IMR-90 (cell line): Measurements from ENCODE around the gene STUB1. TPM values are rescaled to one million over a fixed set of nuclear protein-coding genes. Genes with fewer than 3 reads are reported as not detected.

ENCODE experiments used
- ATAC-seq: fragments of 200-7000 bp; cut with Tn5 transposase; 2 replicates; pipeline ENCODE4 v1.9.1; 2020; ENCODE audit warnings: low read depth, mild to moderate bottlenecking, moderate library complexity
- BruUV-seq: library from RNA; stranded (reverse); fragments of 400-500 nt; replicated peaks from 2 replicates; lab custom pipeline; 2021; lab: Mats Ljungman, UMichigan
- CTCF ChIA-PET: fragments of 300-600 bp; formaldehyde crosslinking; extraction: SDS; loops from one replicate; lab custom pipeline; 2021; ENCODE audit warnings: antibody characterized with exemption; lab: Yijun Ruan, JAX
- POLR2A ChIA-PET: fragments of 300-600 bp; sonication (Branson Sonifier 250); formaldehyde crosslinking; loops from one replicate; lab custom pipeline; 2022; ENCODE audit warnings: antibody characterized with exemption; ENCODE audit not compliant: unreplicated experiment; lab: Charles Lee
- DNase-seq: peaks from one replicate; pipeline ENCODE4 v3.0.0; 2013
- H2AFZ ChIP-seq: replicated peaks from 2 replicates; pipeline ENCODE3; 2013; ENCODE audit warnings: low read length, mild to moderate bottlenecking; ENCODE audit not compliant: poor library complexity
- H2AK5ac ChIP-seq: 2 replicates; pipeline ENCODE4 v1.6.1; 2013; ENCODE audit warnings: low read depth, low read length, inconsistent platforms
- H2AK9ac ChIP-seq: replicated peaks from 2 replicates; pipeline ENCODE3; 2013; ENCODE audit warnings: mild to moderate bottlenecking, low read depth, low read length, moderate library complexity; ENCODE audit not compliant: poor library complexity
- H2BK120ac ChIP-seq: 2 replicates; pipeline ENCODE4 v1.6.1; 2013; ENCODE audit warnings: low read depth, low read length, inconsistent platforms
- H2BK15ac ChIP-seq: 3 replicates; pipeline ENCODE4 v1.6.1; 2013; ENCODE audit warnings: low read depth, low read length, inconsistent platforms
- H2BK20ac ChIP-seq: 2 replicates; pipeline ENCODE4 v1.6.1; 2013; ENCODE audit warnings: low read depth, mild to moderate bottlenecking, inconsistent platforms, low read length, moderate library complexity
- H2BK5ac ChIP-seq: 2 replicates; pipeline ENCODE4 v1.6.1; 2013; ENCODE audit warnings: mild to moderate bottlenecking, low read depth, low read length, inconsistent platforms; ENCODE audit not compliant: poor library complexity, severe bottlenecking
- H3K14ac ChIP-seq: replicated peaks from 2 replicates; pipeline ENCODE4 v1.6.1; 2013; ENCODE audit warnings: low read depth, low read length, inconsistent platforms
- H3K18ac ChIP-seq: 2 replicates; pipeline ENCODE4 v1.6.1; 2013; ENCODE audit warnings: low read depth, low read length, control low read depth
- H3K23ac ChIP-seq: 2 replicates; pipeline ENCODE4 v1.6.1; 2013; ENCODE audit warnings: low read depth, low read length, inconsistent platforms
- H3K27ac ChIP-seq: 2 replicates; pipeline ENCODE4 v1.5.1; 2013; ENCODE audit warnings: mild to moderate bottlenecking, control low read depth, low read length; ENCODE audit not compliant: insufficient read depth
- H3K27me3 ChIP-seq: 2 replicates; pipeline ENCODE4 v1.6.1; 2013; ENCODE audit warnings: low read length; ENCODE audit not compliant: control insufficient read depth, insufficient read depth
- H3K36me3 ChIP-seq: 2 replicates; pipeline ENCODE4 v1.6.1; 2013; ENCODE audit warnings: low read length, mixed read lengths; ENCODE audit not compliant: control insufficient read depth, insufficient read depth
- H3K4ac ChIP-seq: 2 replicates; pipeline ENCODE4 v1.6.1; 2013; ENCODE audit warnings: low read depth, low read length, inconsistent platforms
- H3K4me1 ChIP-seq: 2 replicates; pipeline ENCODE4 v1.6.1; 2013; ENCODE audit warnings: low read length, mixed read lengths; ENCODE audit not compliant: control insufficient read depth, insufficient read depth
- H3K4me2 ChIP-seq: 2 replicates; pipeline ENCODE4 v1.6.1; 2013; ENCODE audit warnings: low read depth, mild to moderate bottlenecking, control low read depth, low read length, moderate library complexity
- H3K4me3 ChIP-seq: 2 replicates; pipeline ENCODE4 v1.5.1; 2013; ENCODE audit warnings: low read depth, mild to moderate bottlenecking, control low read depth, low read length, moderate library complexity; ENCODE audit not compliant: insufficient read depth
- H3K56ac ChIP-seq: 2 replicates; pipeline ENCODE4 v1.6.1; 2013; ENCODE audit warnings: low read length, inconsistent platforms; ENCODE audit not compliant: insufficient read depth; ENCODE audit errors: extremely low read depth
- H3K79me1 ChIP-seq, 2 experiments: 2 replicates each; pipeline ENCODE4 v1.6.1; 2013; ENCODE audit warnings: low read length in 2 of 2, inconsistent platforms in 1 of 2, low read depth in 1 of 2
- H3K9ac ChIP-seq: 2 replicates; pipeline ENCODE4 v1.6.1; 2013; ENCODE audit warnings: low read depth, low read length, control low read depth
- H3K9me1 ChIP-seq: 2 replicates; pipeline ENCODE4 v1.6.1; 2013; ENCODE audit warnings: low read length, inconsistent platforms; ENCODE audit not compliant: insufficient read depth
- H3K9me3 ChIP-seq: 2 replicates; pipeline ENCODE4 v1.6.1; 2013; ENCODE audit warnings: low read length; ENCODE audit not compliant: control insufficient read depth, insufficient read depth
- H4K20me1 ChIP-seq: 2 replicates; pipeline ENCODE4 v1.6.1; 2013; ENCODE audit warnings: low read length, inconsistent platforms; ENCODE audit not compliant: insufficient read depth
- H4K5ac ChIP-seq: 2 replicates; pipeline ENCODE4 v1.6.1; 2013; ENCODE audit warnings: mild to moderate bottlenecking, low read depth, low read length, control low read depth
- H4K8ac ChIP-seq, 2 experiments: 2 replicates each; pipeline ENCODE4 v1.6.1; 2013; ENCODE audit warnings: low read depth in 2 of 2, low read length in 2 of 2, control low read depth in 1 of 2, inconsistent platforms in 1 of 2
- H4K91ac ChIP-seq: 2 replicates; pipeline ENCODE4 v1.6.1; 2013; ENCODE audit warnings: low read depth, low read length, inconsistent platforms; ENCODE audit not compliant: insufficient read depth
- BHLHE40 ChIP-seq: fragments of 150-350 bp; IDR thresholded peaks from 2 replicates; pipeline ENCODE4 v1.6.1; 2016; ENCODE audit warnings: mild to moderate bottlenecking, low read depth, low read length
- CEBPB ChIP-seq: IDR thresholded peaks from 2 replicates; pipeline ENCODE4 v1.6.1; 2012; ENCODE audit warnings: low read depth, low read length, improper control_type of control experiment
- CHD1 ChIP-seq: IDR thresholded peaks from 2 replicates; pipeline ENCODE4 v1.6.1; 2012; ENCODE audit warnings: low read depth, low read length, improper control_type of control experiment
- CTCF ChIP-seq: conservative IDR thresholded peaks from 2 replicates; pipeline ENCODE4 v1.5.1; 2012; ENCODE audit warnings: mild to moderate bottlenecking, low read depth, low read length, improper control_type of control experiment
- FOS ChIP-seq: fragments of 150-350 bp; IDR thresholded peaks from 2 replicates; pipeline ENCODE4 v1.6.1; 2016; ENCODE audit warnings: low read depth, low read length
- MAFK ChIP-seq: IDR thresholded peaks from 2 replicates; pipeline ENCODE4 v1.6.1; 2012; ENCODE audit warnings: low read depth, low read length, improper control_type of control experiment
- MAZ ChIP-seq: IDR thresholded peaks from 2 replicates; pipeline ENCODE4 v1.6.1; 2012; ENCODE audit warnings: low read depth, mild to moderate bottlenecking, low read length, improper control_type of control experiment, moderate library complexity, borderline replicate concordance
- MXI1 ChIP-seq: IDR thresholded peaks from 2 replicates; pipeline ENCODE4 v1.6.1; 2012; ENCODE audit warnings: low read depth, mild to moderate bottlenecking, low read length, moderate library complexity, borderline replicate concordance
- NFE2L2 ChIP-seq: fragments of 150-350 bp; IDR thresholded peaks from 2 replicates; pipeline ENCODE4 v1.6.1; 2016; ENCODE audit warnings: low read depth, mild to moderate bottlenecking, low read length
- POLR2A ChIP-seq: IDR thresholded peaks from 2 replicates; pipeline ENCODE4 v1.6.1; 2012; ENCODE audit warnings: mild to moderate bottlenecking, low read depth, low read length
- RAD21 ChIP-seq: IDR thresholded peaks from 2 replicates; pipeline ENCODE4 v1.6.1; 2012; ENCODE audit warnings: low read length, improper control_type of control experiment
- RCOR1 ChIP-seq: IDR thresholded peaks from 2 replicates; pipeline ENCODE4 v1.6.1; 2012; ENCODE audit warnings: mild to moderate bottlenecking, low read length, improper control_type of control experiment; ENCODE audit not compliant: insufficient replicate concordance
- RFX5 ChIP-seq: IDR thresholded peaks from 2 replicates; pipeline ENCODE4 v1.8.0; 2012; ENCODE audit warnings: low read depth, mild to moderate bottlenecking, low read length, moderate library complexity
- SMC3 ChIP-seq: fragments of 150-350 bp; IDR thresholded peaks from 2 replicates; pipeline ENCODE4 v1.6.1; 2016; ENCODE audit warnings: low read depth, mild to moderate bottlenecking, antibody characterized with exemption, low read length, moderate library complexity
- WGBS, 2 experiments: methylation state at CpG; one replicate each; pipeline versions ENCODE4 v1.1.5 to v1.1.7; 2013; ENCODE audit warnings: missing lambda C conversion rate in 2 of 2; ENCODE audit not compliant: insufficient read length in 1 of 2; ENCODE audit errors: extremely low coverage in 2 of 2; 5-methylcytosine and 5-hydroxymethylcytosine counted together
- dilution Hi-C: fragments of 300-500 bp; cut with HindIII; formaldehyde crosslinking; loops from one replicate; pipeline ENCODE4 v1.14.3; 2018; ENCODE audit warnings: low sequenced_read_pairs; ENCODE audit not compliant: unreplicated experiment
- in situ Hi-C: fragments of 300-500 bp; cut with MboI; formaldehyde crosslinking; loops from 3 replicates; pipeline ENCODE4 v1.14.3; 2019; ENCODE audit warnings: low sequenced_read_pairs, inconsistent platforms, mixed read lengths
- intact Hi-C: fragments of 100-400 bp; cut with micrococcal nuclease; formaldehyde crosslinking; loops from 2 replicates; pipeline ENCODE4 v1.10.0; 2022
- polyA plus RNA-seq, 3 experiments: library from polyadenylated mRNA; depleted of rRNA; stranded (reverse); fragments of >200 nt; gene quantifications; 2 replicates each; pipeline ENCODE4 v1.2.3, GENCODE V29; 2012; ENCODE audit warnings: low replicate concordance in 1 of 3
- total RNA-seq: library from RNA; depleted of rRNA; stranded (reverse); fragments of >200 nt; gene quantifications from 2 replicates; pipeline ENCODE4 v1.2.3, GENCODE V29; 2012
- TF ChIP-seq, protein P1 (sequence below): fragments of 150-350 bp; IDR thresholded peaks from 2 replicates; pipeline ENCODE4 v1.6.1; 2017; ENCODE audit warnings: mild to moderate bottlenecking, antibody characterized with exemption, low read length, low read depth
- TF ChIP-seq, protein P2 (sequence below): fragments of 150-350 bp; IDR thresholded peaks from 2 replicates; pipeline ENCODE4 v1.6.1; 2016; ENCODE audit warnings: low read depth, mild to moderate bottlenecking, low read length, moderate library complexity, borderline replicate concordance

Gene STUB1
- total and polyA plus RNA-seq, 2 of the 4 experiments (the other 2 are of a cell fraction), result 183 to 186 TPM

DNA sequence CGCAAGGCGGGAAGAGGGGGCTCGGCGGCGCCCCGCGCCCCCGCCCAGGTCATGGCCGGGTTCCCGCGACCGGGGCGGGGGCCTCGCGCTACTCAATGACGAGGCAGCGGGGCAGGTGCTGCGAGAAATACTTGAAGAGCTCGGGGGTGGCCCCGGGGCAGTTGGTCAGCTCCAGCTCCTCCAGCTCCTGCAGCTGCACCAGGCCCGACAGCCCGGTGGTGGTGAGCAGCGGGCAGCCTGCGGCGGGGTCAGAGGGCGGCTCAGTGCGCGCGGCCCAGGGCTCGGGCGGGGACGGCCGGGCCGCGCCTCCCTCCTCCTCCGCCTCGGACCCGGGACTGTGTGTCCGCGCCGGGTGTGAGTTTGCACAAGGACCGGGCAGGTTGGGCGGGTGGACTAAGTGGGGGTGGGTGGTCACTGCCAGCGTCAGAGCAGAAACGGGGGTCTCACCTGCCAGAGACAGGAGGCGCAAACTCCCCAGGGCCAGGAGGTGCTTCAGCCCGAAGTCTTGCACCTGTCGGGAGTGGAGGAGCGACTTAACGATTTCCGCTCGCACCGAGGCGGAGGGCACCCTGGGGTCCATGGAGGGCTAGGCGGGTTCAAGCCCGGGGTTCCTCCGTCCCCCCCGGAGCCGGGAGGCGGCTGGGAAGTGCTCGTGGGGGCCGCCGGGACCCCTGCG is 14.1 kb downstream of the STUB1 start:
- Histone ChIP-seq H2BK20ac (no peak overlapping the region), H4K20me1 (peaks cover 4% of the 10 kb centered on the region; the same call in 1 of the 2 replicates), H3K79me1 (peaks cover 5 to 7% of the 10 kb centered on the region in 2 experiments; a peak in 3 of 4 replicates), H3K9me3 (no peaks in the 10 kb centered on the region; the same call in 1 of the 2 replicates), H3K4me1 (peaks cover 7% of the 10 kb centered on the region; the same call in 1 of the 2 replicates), H3K14ac (no peak overlapping the region), H2BK15ac (no peak overlapping the region), H4K8ac (no peak overlapping the region), H4K5ac (no peak overlapping the region), H3K23ac (no peak overlapping the region), H3K4me2 (no peak overlapping the region), H3K4ac (no peak overlapping the region), H2AK5ac (no peak overlapping the region), H3K18ac (no peak overlapping the region), H4K91ac (no peak overlapping the region), H3K27ac (no peak overlapping the region), H3K27me3 (peaks cover 53% of the 10 kb centered on the region), H3K56ac (no peak overlapping the region), H2AFZ (no peak overlapping the region), H3K4me3 (no peak overlapping the region), H3K9ac (no peak overlapping the region), H2BK5ac (no peak overlapping the region), H3K36me3 (no peaks in the 10 kb centered on the region), H3K9me1 (peaks cover 7% of the 10 kb centered on the region), H2BK120ac (no peak overlapping the region), H2AK9ac (no peak overlapping the region)
- DNase-seq (no peak), ATAC-seq (no peak)
- dilution Hi-C loops (no loop called here), in situ Hi-C loops (no loop called here), intact Hi-C loops (no loop called here)
- no TSS peak for BruUV-seq
- WGBS, 2 experiments, result 1% methylated on average over 15 of the region's 64 CpGs; no CpG with 5 or more reads in 1 of the 2 experiments
- POLR2A ChIA-PET, result no interaction called here
- CTCF ChIA-PET, result no interaction called here
- TF ChIP-seq CEBPB (no peak), MAFK (no peak), MAZ (no peak), RAD21 (no peak), CTCF (no peak), FOS (no peak), CHD1 (no peak), POLR2A (no peak), RCOR1 (no peak), MXI1 (no peak), NFE2L2 (no peak), SMC3 (no peak), BHLHE40 (no peak), RFX5 (no peak)
- TF ChIP-seq, protein P1, sequence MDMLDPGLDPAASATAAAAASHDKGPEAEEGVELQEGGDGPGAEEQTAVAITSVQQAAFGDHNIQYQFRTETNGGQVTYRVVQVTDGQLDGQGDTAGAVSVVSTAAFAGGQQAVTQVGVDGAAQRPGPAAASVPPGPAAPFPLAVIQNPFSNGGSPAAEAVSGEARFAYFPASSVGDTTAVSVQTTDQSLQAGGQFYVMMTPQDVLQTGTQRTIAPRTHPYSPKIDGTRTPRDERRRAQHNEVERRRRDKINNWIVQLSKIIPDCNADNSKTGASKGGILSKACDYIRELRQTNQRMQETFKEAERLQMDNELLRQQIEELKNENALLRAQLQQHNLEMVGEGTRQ, result no peak
- TF ChIP-seq, protein P2, sequence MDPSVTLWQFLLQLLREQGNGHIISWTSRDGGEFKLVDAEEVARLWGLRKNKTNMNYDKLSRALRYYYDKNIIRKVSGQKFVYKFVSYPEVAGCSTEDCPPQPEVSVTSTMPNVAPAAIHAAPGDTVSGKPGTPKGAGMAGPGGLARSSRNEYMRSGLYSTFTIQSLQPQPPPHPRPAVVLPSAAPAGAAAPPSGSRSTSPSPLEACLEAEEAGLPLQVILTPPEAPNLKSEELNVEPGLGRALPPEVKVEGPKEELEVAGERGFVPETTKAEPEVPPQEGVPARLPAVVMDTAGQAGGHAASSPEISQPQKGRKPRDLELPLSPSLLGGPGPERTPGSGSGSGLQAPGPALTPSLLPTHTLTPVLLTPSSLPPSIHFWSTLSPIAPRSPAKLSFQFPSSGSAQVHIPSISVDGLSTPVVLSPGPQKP, result no peak
